Measurements from ENCODE around the gene MRPS7. TPM values are rescaled to one million over a fixed set of nuclear protein-coding genes. Genes with fewer than 3 reads are reported as not detected.

Gene MRPS7
- total and polyA plus RNA-seq, 2 donors (not counting 3 experiments of a cell fraction or from before 2014, with no cell fraction given), result 79.8 to 82.8 TPM

GRCh38 chr17:75308732-75309629 is 47.3 kb downstream of the MRPS7 start:
- Histone ChIP-seq H4K20me1 (replicated peaks; ENCODE audit: control insufficient read depth, extremely low read depth, insufficient read depth, low read length) (no peaks in the 10 kb centered on the region), H3K27me3 (ENCODE audit: control insufficient read depth in 2 of 2, insufficient read depth in 2 of 2, low read length in 2 of 2) (no peaks in the 10 kb centered on the region), H3K9me3 (replicated peaks; ENCODE audit: control insufficient read depth, insufficient read depth, low read length) (no peaks in the 10 kb centered on the region), H3K4me3 (replicated peaks in 1 of 3; ENCODE audit: insufficient read depth in 1 of 3, low read depth in 1 of 3, low read length in 3 of 3) (no peak overlapping the region), H3K9me1 (replicated peaks; ENCODE audit: control insufficient read depth, extremely low read depth, insufficient read depth, low read length) (no peaks in the 10 kb centered on the region), H3K27ac (ENCODE audit: insufficient read depth, low read depth, low read length) (no peak overlapping the region), H2AFZ (ENCODE audit: low read depth, low read length) (no peak overlapping the region), H3K36me3 (ENCODE audit: control insufficient read depth in 2 of 2, extremely low read depth in 1 of 2, insufficient read depth in 2 of 2, low read length in 2 of 2) (no peaks in the 10 kb centered on the region), H3K4me2 (ENCODE audit: insufficient read depth, low read length) (no peak overlapping the region), H3K9ac (replicated peaks; ENCODE audit: extremely low read depth, insufficient read depth, low read length) (no peak overlapping the region), H3K79me2 (ENCODE audit: control insufficient read depth, insufficient read depth, low read length) (no peaks in the 10 kb centered on the region), H3K4me1 (ENCODE audit: control insufficient read depth, extremely low read depth, insufficient read depth, low read length) (no peaks in the 10 kb centered on the region)
- BruUV-seq (replicated peaks), result no TSS peak
- DNase-seq (ENCODE audit: low read depth, low spot score) (no peak), FAIRE-seq (no peak)
- dilution Hi-C loops (cut with MboI; ENCODE audit: extremely low pct_ligation_motif_present, low sequenced_read_pairs) (no loop called here), intact Hi-C loops (cut with micrococcal nuclease) (no loop called here)
- ChIA-PET POLR2A (no interaction called here), CTCF (interaction anchor here (0.7 to 1.0 kb wide), 2 partner anchors 14 to 38 kb away, joined by 3 to 4 read pairs; partner anchors contain the start of gene MIF4GD)
- TF ChIP-seq POLR2AphosphoS5 (IDR thresholded peaks at IDR 0.05; ENCODE audit: insufficient read depth, low read depth, low read length), result no peak
- no peak for TF ChIP-seq EZH2 (IDR thresholded peaks at IDR 0.05; ENCODE audit: borderline replicate concordance, low read depth, low read length, severe bottlenecking)
- no peak for TF ChIP-seq GATA2 (IDR thresholded peaks at IDR 0.05; ENCODE audit: insufficient read depth, insufficient read length, low read depth, low read length)
- TF ChIP-seq MYC (IDR thresholded peaks at IDR 0.05; ENCODE audit: low read depth, low read length), result no peak
- TF ChIP-seq POLR2A (IDR thresholded peaks at IDR 0.05; ENCODE audit: low read depth, low read length), result no peak
- no peak for TF ChIP-seq JUN (IDR thresholded peaks at IDR 0.05; ENCODE audit: borderline replicate concordance, insufficient read depth, insufficient read length, low read depth)
- TF ChIP-seq MAX (IDR thresholded peaks at IDR 0.05; ENCODE audit: insufficient read depth, insufficient read length), result no peak
- no peak for TF ChIP-seq CTCF (IDR thresholded peaks at IDR 0.05; ENCODE audit: extremely low read depth in 1 of 2, insufficient read depth in 1 of 2, low read depth in 1 of 2, low read length in 2 of 2)
- TF ChIP-seq FOS (IDR thresholded peaks at IDR 0.05; ENCODE audit: borderline replicate concordance, insufficient read depth, low read length), result no peak

Data from endothelial cell of umbilical vein (primary cell).